ENCODE results near the gene CPB1. TPM values are rescaled to one million over a fixed set of nuclear protein-coding genes. Genes with fewer than 3 reads are reported as not detected.

CPB1 gene
- not detected in 5 replicates for total RNA-seq (2022; extraction: Qiagen RNA extraction; ENCODE audit: low read depth)

GRCh38 chr3:148827585-148827984 lies at the start of gene CPB1:
TSS of gene CPB1 (plus strand) at chr3:148827811. CDS start at chr3:148827824, 13 bp downstream.

GRCh38 chr3:148865049-148865448 lies 37.4 kb downstream of the CPB1 start, which contains the start of gene CPA3:
TSS of gene CPA3 (plus strand) at chr3:148865296. CDS start at chr3:148865308, 12 bp downstream.

Other genes with a start within 250 kb of the CPB1 start
- 0.30 to 0.50 TPM (median 0.42 TPM) in 5 replicates for gene AGTR1, start 129.9 kb upstream of the CPB1 start, total RNA-seq (2022; extraction: Qiagen RNA extraction; ENCODE audit: low read depth)
- gene CPA3, start 37.5 kb downstream of the CPB1 start, total RNA-seq (2022; extraction: Qiagen RNA extraction; ENCODE audit: low read depth): not detected in 5 replicates
- 34.2 to 43.0 TPM (median 35.5 TPM) in 5 replicates for gene GYG1, start 163.7 kb downstream of the CPB1 start, total RNA-seq (2022; extraction: Qiagen RNA extraction; ENCODE audit: low read depth)

Measured in A549 treated with CpdA at 1 μM for 4 hours (cell line).